HEK293 (cell line): ENCODE data around the gene IMPACT.
A peak's percentile ranks its signal among the peaks of the same experiment; 100 is the strongest.

Experiments used
- CTCF ChIP-seq: fragments of 450-650 bp; formaldehyde crosslinking; IDR thresholded peaks from 2 replicates; pipeline ENCODE4 v1.5.1; 2016; ENCODE audit warnings: missing biosample characterization, missing genetic modification characterization
- INSM2 ChIP-seq: fragments of 450-650 bp; formaldehyde crosslinking; IDR thresholded peaks from 2 replicates; pipeline ENCODE4 v1.5.1; 2016; ENCODE audit warnings: missing biosample characterization, missing genetic modification characterization
- KLF1 ChIP-seq: fragments of 450-650 bp; formaldehyde crosslinking; IDR thresholded peaks from 2 replicates; pipeline ENCODE4 v1.5.1; 2016; ENCODE audit warnings: missing biosample characterization, missing genetic modification characterization
- PATZ1 ChIP-seq: fragments of 450-650 bp; formaldehyde crosslinking; IDR thresholded peaks from 2 replicates; pipeline ENCODE4 v1.5.1; 2016; ENCODE audit warnings: missing biosample characterization, missing genetic modification characterization
- PBX3 ChIP-seq: sonication (generic); formaldehyde crosslinking; IDR thresholded peaks from 2 replicates; pipeline ENCODE4 v1.8.1; 2022; ENCODE audit warnings: mild to moderate bottlenecking, moderate library complexity, missing genetic modification reagents
- SALL2 ChIP-seq: fragments of 450-650 bp; formaldehyde crosslinking; IDR thresholded peaks from 2 replicates; pipeline ENCODE4 v1.5.0; 2017; ENCODE audit warnings: missing biosample characterization, mild to moderate bottlenecking, missing genetic modification characterization, borderline replicate concordance
- TRIM28 ChIP-seq: IDR thresholded peaks from 2 replicates; pipeline ENCODE4 v1.6.1; 2011; ENCODE audit warnings: low read length, control low read depth, borderline replicate concordance
- ZBTB10 ChIP-seq: fragments of 450-650 bp; formaldehyde crosslinking; IDR thresholded peaks from 2 replicates; pipeline ENCODE4 v1.5.1; 2016; ENCODE audit warnings: missing biosample characterization, missing genetic modification characterization
- ZNF398 ChIP-seq: fragments of 450-650 bp; formaldehyde crosslinking; IDR thresholded peaks from 2 replicates; pipeline ENCODE4 v1.5.1; 2017; ENCODE audit warnings: missing biosample characterization, missing genetic modification characterization
- ZNF449 ChIP-seq: fragments of 450-650 bp; formaldehyde crosslinking; IDR thresholded peaks from 2 replicates; pipeline ENCODE4 v1.5.1; 2017; ENCODE audit warnings: missing biosample characterization, mild to moderate bottlenecking, missing genetic modification characterization, moderate library complexity
- ZNF555 ChIP-seq: fragments of 450-650 bp; formaldehyde crosslinking; conservative IDR thresholded peaks from 2 replicates; pipeline ENCODE4 v1.5.1; 2017; ENCODE audit warnings: missing biosample characterization, mild to moderate bottlenecking, missing genetic modification characterization, inconsistent platforms
- ZSCAN16 ChIP-seq: fragments of 450-650 bp; formaldehyde crosslinking; IDR thresholded peaks from 2 replicates; pipeline ENCODE4 v1.5.1; 2016; ENCODE audit warnings: missing biosample characterization, missing genetic modification characterization

GRCh38 chr18:24426398-24427294, at the start of gene IMPACT:
- TF ChIP-seq PATZ1 (tag by site-specific recombination) (peak; percentile 95), ZNF449 (tag by site-specific recombination) (no peak), ZSCAN16 (tag by site-specific recombination) (no peak), CTCF (tag by site-specific recombination) (peak; percentile 21; the same call in 1 of the 2 replicates), ZNF555 (no peak), INSM2 (tag by site-specific recombination) (no peak), TRIM28 (peak; percentile 50; the same call in 1 of the 2 replicates), SALL2 (tag by site-specific recombination) (no peak), ZNF398 (peak; percentile 74), ZBTB10 (peak; percentile 91), PBX3 (CRISPR knock-in tag) (no peak; the same call in 1 of the 2 replicates), KLF1 (tag by site-specific recombination) (no peak; the same call in 1 of the 2 replicates)
